Neuronal stem cell (in vitro differentiated cells): Measurements from ENCODE around the gene TAOK2.
A peak's percentile ranks its signal among the peaks of the same experiment; 100 is the strongest.

Source experiments
- DNase-seq: peaks from one replicate; pipeline ENCODE4 v3.0.0-alpha.2; 2013; ENCODE audit warnings: low spot score
- H2AFZ ChIP-seq: one replicate; pipeline ENCODE4 v1.6.1; 2013; ENCODE audit warnings: mild to moderate bottlenecking, low read length, inconsistent platforms
- H2AK5ac ChIP-seq: 2 replicates; pipeline ENCODE4 v1.6.1; 2013; ENCODE audit warnings: low read depth, mild to moderate bottlenecking, inconsistent platforms, low read length, moderate library complexity, mixed read lengths
- H2BK120ac ChIP-seq: 2 replicates; pipeline ENCODE4 v1.6.1; 2013; ENCODE audit warnings: low read depth, mild to moderate bottlenecking, inconsistent platforms, low read length, moderate library complexity, mixed read lengths
- H2BK12ac ChIP-seq: one replicate; pipeline ENCODE4 v1.6.1; 2013; ENCODE audit warnings: low read length, inconsistent platforms
- H2BK15ac ChIP-seq: 2 replicates; pipeline ENCODE4 v1.6.1; 2013; ENCODE audit warnings: mild to moderate bottlenecking, low read length, inconsistent platforms, mixed read lengths
- H2BK5ac ChIP-seq: one replicate; pipeline ENCODE4 v1.6.1; 2013; ENCODE audit warnings: inconsistent platforms, mild to moderate bottlenecking, low read length, moderate library complexity
- H3K14ac ChIP-seq: one replicate; pipeline ENCODE4 v1.6.1; 2013; ENCODE audit warnings: low read length, inconsistent platforms
- H3K18ac ChIP-seq: 2 replicates; pipeline ENCODE4 v1.6.1; 2013; ENCODE audit warnings: low read length, inconsistent platforms
- H3K23ac ChIP-seq: 2 replicates; pipeline ENCODE4 v1.6.1; 2013; ENCODE audit warnings: low read depth, mild to moderate bottlenecking, mixed read lengths, low read length, inconsistent platforms; ENCODE audit not compliant: poor library complexity
- H3K27ac ChIP-seq: replicated peaks from 3 replicates; pipeline ENCODE4 v1.5.1; 2013; ENCODE audit warnings: low read length, inconsistent platforms
- H3K27me3 ChIP-seq, 3 experiments: 2 replicates each; pipeline ENCODE4 v1.6.1; 2013; ENCODE audit warnings: low read length in 3 of 3, mild to moderate bottlenecking in 2 of 3, inconsistent platforms in 1 of 3, low read depth in 1 of 3, mixed read lengths in 1 of 3, moderate library complexity in 1 of 3; ENCODE audit not compliant: control insufficient read depth in 3 of 3, insufficient read depth in 3 of 3
- H3K36me3 ChIP-seq, 2 donors: replicated peaks in 1 of 2; 2 replicates each; pipeline ENCODE4 v1.6.1; 2013; ENCODE audit warnings: low read length in 2 of 2; ENCODE audit not compliant: control insufficient read depth in 2 of 2, insufficient read depth in 2 of 2
- H3K4ac ChIP-seq: 2 replicates; pipeline ENCODE4 v1.6.1; 2013; ENCODE audit warnings: inconsistent platforms, mild to moderate bottlenecking, low read length, moderate library complexity
- H3K4me1 ChIP-seq, 2 donors: 1 replicate in 1 of 2; 2 replicates in 1 of 2; pipeline ENCODE4 v1.6.1; 2013; ENCODE audit warnings: low read length in 2 of 2, low read depth in 1 of 2; ENCODE audit not compliant: control insufficient read depth in 2 of 2, insufficient read depth in 1 of 2
- H3K4me2 ChIP-seq: one replicate; pipeline ENCODE4 v1.6.1; 2013; ENCODE audit warnings: mild to moderate bottlenecking, low read length, inconsistent platforms; ENCODE audit not compliant: insufficient read depth, poor library complexity, severe bottlenecking
- H3K4me3 ChIP-seq, 2 donors: 2 replicates each; pipeline ENCODE4 v1.5.1; 2013; ENCODE audit warnings: low read length in 2 of 2, mild to moderate bottlenecking in 2 of 2, inconsistent platforms in 1 of 2, moderate library complexity in 1 of 2
- H3K79me1 ChIP-seq: one replicate; pipeline ENCODE4 v1.6.1; 2013; ENCODE audit warnings: low read depth, mild to moderate bottlenecking, inconsistent platforms, low read length, moderate library complexity
- H3K9ac ChIP-seq: one replicate; pipeline ENCODE4 v1.6.1; 2013; ENCODE audit warnings: mild to moderate bottlenecking, low read depth, low read length, inconsistent platforms; ENCODE audit not compliant: poor library complexity
- H3K9me3 ChIP-seq, 2 donors: replicated peaks in 1 of 2; 2 replicates each; pipeline versions ENCODE3 to v1.6.1; 2013; ENCODE audit warnings: low read length in 2 of 2, mild to moderate bottlenecking in 2 of 2, inconsistent platforms in 1 of 2, low read depth in 1 of 2, mixed read lengths in 1 of 2, moderate library complexity in 1 of 2; ENCODE audit not compliant: control insufficient read depth in 2 of 2, insufficient read depth in 1 of 2
- H4K8ac ChIP-seq: one replicate; pipeline ENCODE4 v1.6.1; 2013; ENCODE audit warnings: low read depth, mild to moderate bottlenecking, inconsistent platforms, low read length, moderate library complexity
- H4K91ac ChIP-seq: one replicate; pipeline ENCODE4 v1.6.1; 2013; ENCODE audit warnings: low read length, low read depth, mild to moderate bottlenecking, inconsistent platforms; ENCODE audit not compliant: poor library complexity
- WGBS, 2 donors: extraction: QIAGEN DNeasy Blood & Tissue Kit; methylation state at CpG; one replicate each; pipeline ENCODE4 v1.1.7; 2013; ENCODE audit warnings: missing lambda C conversion rate in 2 of 2, mixed read lengths in 1 of 2; ENCODE audit not compliant: insufficient read length in 2 of 2, insufficient replicate concordance in 1 of 2; ENCODE audit errors: extremely low coverage in 2 of 2; 5-methylcytosine and 5-hydroxymethylcytosine counted together

The TAOK2 gene

GRCh38 chr16:29994600-29995323 lies 21.1 kb downstream of the TAOK2 start:
- Histone ChIP-seq H3K4me2 (peak overlapping the region; percentile 89), H3K14ac (peak overlapping the region; percentile 42), H2BK12ac (no peak overlapping the region), H3K18ac (peak overlapping the region; percentile 94), H3K4me1 (peaks cover 8 to 10% of the 10 kb centered on the region in 2 donors), H3K36me3 (peaks cover 17 to 70% of the 10 kb centered on the region in 2 donors), H2BK15ac (no peak overlapping the region), H3K4ac (no peak overlapping the region), H4K8ac (no peak overlapping the region), H2BK5ac (peak overlapping the region; percentile 45), H2AK5ac (peak overlapping the region; percentile 59), H2AFZ (peak overlapping the region; percentile 94), H3K23ac (peak overlapping the region; percentile 90), H3K4me3 (peak overlapping the region; percentile 78 to 89), H4K91ac (no peak overlapping the region), H3K9me3 (no peaks in the 10 kb centered on the region), H3K27ac (peak overlapping the region; percentile 54), H3K79me1 (peaks cover 5% of the 10 kb centered on the region), H2BK120ac (peak overlapping the region; percentile 21), H3K9ac (peak overlapping the region; percentile 94), H3K27me3 (no peaks in the 10 kb centered on the region)
- WGBS, 2 donors, result no CpG with 5 or more reads among the region's 24 CpGs
- no peak for DNase-seq

- Histone ChIP-seq H2BK15ac (no peak within 1 kb of the TSS), H4K8ac (peak within 1 kb of the TSS; percentile 20), H4K91ac (no peak within 1 kb of the TSS), H3K36me3 (peaks cover 16 to 69% of the 10 kb centered on the region in 2 donors), H3K4me2 (peak within 1 kb of the TSS; percentile 89), H3K79me1 (peaks cover 5% of the 10 kb centered on the region), H3K9me3 (no peaks in the 10 kb centered on the region), H2BK120ac (peak within 1 kb of the TSS; percentile 21), H3K9ac (peak within 1 kb of the TSS; percentile 94), H3K4me3 (peak within 1 kb of the TSS; percentile 78 to 89), H3K4ac (no peak within 1 kb of the TSS), H3K27me3 (no peaks in the 10 kb centered on the region), H3K27ac (peak within 1 kb of the TSS; percentile 54), H3K23ac (peak within 1 kb of the TSS; percentile 90), H3K14ac (peak within 1 kb of the TSS; percentile 42), H2BK12ac (no peak within 1 kb of the TSS), H3K4me1 (peaks cover 8 to 10% of the 10 kb centered on the region in 2 donors), H2AFZ (peak within 1 kb of the TSS; percentile 94), H2AK5ac (peak within 1 kb of the TSS; percentile 59), H3K18ac (peak within 1 kb of the TSS; percentile 94), H2BK5ac (peak within 1 kb of the TSS; percentile 45)
- no CpG with 5 or more reads among the region's 53 CpGs for WGBS, 2 donors
- DNase-seq, result peak; percentile 76
These were observed 21.7 kb downstream of the TAOK2 start, which contains the start of gene HIRIP3 for GRCh38 chr16:29995324-29995910. HIRIP3 (minus strand) TSS chr16:29995617; CDS start chr16:29995605, 12 bp downstream.

- Histone ChIP-seq H3K9me3 (no peaks in the 10 kb centered on the region), H3K4me3 (peak within 1 kb of the TSS; percentile 78 to 89)
- no CpG with 5 or more reads among the region's 65 CpGs for WGBS, 2 donors
These were observed 22.5 kb downstream of the TAOK2 start, which contains the start of gene INO80E for GRCh38 chr16:29995911-29996765. INO80E (plus strand) TSS chr16:29996241; CDS start chr16:29996311, 70 bp downstream.

More at GRCh38 chr16:29995911-29996765, 22.5 kb downstream of the TAOK2 start, which contains the start of gene INO80E:
- Histone ChIP-seq H2BK120ac (peak within 1 kb of the TSS; percentile 21), H3K4me2 (peak within 1 kb of the TSS; percentile 89), H2AK5ac (peak within 1 kb of the TSS; percentile 59), H3K79me1 (peaks cover 5% of the 10 kb centered on the region), H2BK5ac (peak within 1 kb of the TSS; percentile 45), H2BK15ac (no peak within 1 kb of the TSS), H3K18ac (peak within 1 kb of the TSS; percentile 94), H3K27me3 (no peaks in the 10 kb centered on the region), H3K14ac (peak within 1 kb of the TSS; percentile 42), H3K4me1 (peaks cover 8 to 10% of the 10 kb centered on the region in 2 donors), H2BK12ac (no peak within 1 kb of the TSS), H3K4ac (no peak within 1 kb of the TSS), H3K36me3 (peaks cover 16 to 69% of the 10 kb centered on the region in 2 donors), H2AFZ (peak within 1 kb of the TSS; percentile 94), H3K23ac (peak within 1 kb of the TSS; percentile 90), H3K27ac (peak within 1 kb of the TSS; percentile 54), H4K8ac (peak within 1 kb of the TSS; percentile 20), H3K9ac (peak within 1 kb of the TSS; percentile 94), H4K91ac (no peak within 1 kb of the TSS)
- DNase-seq, result peak; percentile 95
